ENCODE data around the gene HTR1A.

GRCh38 chr5:63923914-63924313, 38.3 kb downstream of the HTR1A start:
- TF ChIP-seq CTCF (IDR thresholded peaks at IDR 0.05; ENCODE audit: poor library complexity) (no peak), EZH2 (IDR thresholded peaks at IDR 0.05; ENCODE audit: borderline replicate concordance) (no peak), EZH2phosphoT487 (IDR thresholded peaks at IDR 0.05; ENCODE audit: low read depth, severe bottlenecking, unreplicated experiment) (no peak)
